NCI-H2081 treated with DMSO at 0.1 percent for 48 hours (cell line): ENCODE data around the gene HSPA1B.
"Not testable (repeated sequence)": the region's sequence is repeated elsewhere in the genome, so short reads cannot be mapped to it uniquely, and the experiment has no call there.

Experiments used
- DNase-seq: peaks from one replicate; lab custom pipeline; 2025; lab: John Stamatoyannopoulos, UW

Gene HSPA1B

GRCh38 chr6:31826793-31827285 is 699 bp upstream of the HSPA1B start:
- DNase-seq = no peak

- no peak for DNase-seq
These were observed 2.2 kb downstream of the HSPA1B start for GRCh38 chr6:31829633-31830283.

GRCh38 chr6:31830886-31831335 is 3.4 kb downstream of the HSPA1B start:
- no peak for DNase-seq

GRCh38 chr6:31831350-31832215 is 4.0 kb downstream of the HSPA1B start:
- no peak for DNase-seq

- peak; percentile 78 for DNase-seq
These were observed 7.1 kb downstream of the HSPA1B start for GRCh38 chr6:31834367-31835250.

- no peak for DNase-seq
These were observed 8.5 kb downstream of the HSPA1B start for GRCh38 chr6:31836047-31836473.

GRCh38 chr6:31836474-31837368 is 9.2 kb downstream of the HSPA1B start:
- no peak for DNase-seq

- DNase-seq = no peak
These were observed 10.0 kb downstream of the HSPA1B start for GRCh38 chr6:31837369-31838113.

GRCh38 chr6:31838114-31838553 is 10.6 kb downstream of the HSPA1B start:
- not testable (repeated sequence) for DNase-seq

- DNase-seq = no peak
These were observed 11.4 kb downstream of the HSPA1B start for GRCh38 chr6:31838968-31839367.

- not testable (repeated sequence) for DNase-seq
These were observed 12.2 kb downstream of the HSPA1B start for GRCh38 chr6:31839779-31840126.

GRCh38 chr6:31842053-31842452 is 14.5 kb downstream of the HSPA1B start:
- DNase-seq = no peak

GRCh38 chr6:31844507-31844906 is 17.0 kb downstream of the HSPA1B start:
- DNase-seq = no peak

- no peak for DNase-seq
These were observed 19.9 kb downstream of the HSPA1B start for GRCh38 chr6:31847276-31847978.

- DNase-seq = no peak
These were observed 23.4 kb downstream of the HSPA1B start for GRCh38 chr6:31850765-31851484.

- no peak for DNase-seq
These were observed 23.9 kb downstream of the HSPA1B start for GRCh38 chr6:31851485-31851832.

GRCh38 chr6:31851980-31852718 is 24.6 kb downstream of the HSPA1B start:
- DNase-seq = not testable (repeated sequence)

- DNase-seq = not testable (repeated sequence)
These were observed 30.2 kb downstream of the HSPA1B start for GRCh38 chr6:31857774-31858173.
